GM12873 (cell line): ENCODE measurements around the gene TAF4B.

Experiments used
- TF ChIP-seq, protein P1 (sequence below): IDR thresholded peaks from 2 replicates; pipeline ENCODE4 v1.5.1; 2012; ENCODE audit warnings: low read depth, mild to moderate bottlenecking, moderate library complexity, low read length, control low read depth; ENCODE audit not compliant: insufficient read depth; ENCODE audit errors: missing control alignments

TAF4B gene

DNA sequence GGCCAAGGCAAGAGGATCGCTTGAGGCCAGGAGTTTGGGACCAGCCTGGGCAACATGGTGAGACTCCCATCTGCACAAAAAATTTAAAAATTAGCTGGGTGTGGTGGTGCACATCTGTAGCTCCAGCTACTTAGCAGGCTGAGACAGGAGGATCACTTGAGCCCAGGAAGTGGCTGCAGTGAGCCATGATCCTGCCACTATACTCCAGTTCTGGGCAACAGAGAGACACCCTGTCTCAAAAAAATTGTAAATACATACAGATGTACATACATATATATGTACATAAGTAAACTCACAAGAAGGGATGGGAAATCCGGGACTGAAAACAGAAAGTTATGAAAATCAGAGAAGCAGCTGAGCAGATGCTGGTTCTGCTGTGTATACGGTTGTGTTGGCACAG is 29.6 kb upstream of the TAF4B start:
- TF ChIP-seq, protein P1, sequence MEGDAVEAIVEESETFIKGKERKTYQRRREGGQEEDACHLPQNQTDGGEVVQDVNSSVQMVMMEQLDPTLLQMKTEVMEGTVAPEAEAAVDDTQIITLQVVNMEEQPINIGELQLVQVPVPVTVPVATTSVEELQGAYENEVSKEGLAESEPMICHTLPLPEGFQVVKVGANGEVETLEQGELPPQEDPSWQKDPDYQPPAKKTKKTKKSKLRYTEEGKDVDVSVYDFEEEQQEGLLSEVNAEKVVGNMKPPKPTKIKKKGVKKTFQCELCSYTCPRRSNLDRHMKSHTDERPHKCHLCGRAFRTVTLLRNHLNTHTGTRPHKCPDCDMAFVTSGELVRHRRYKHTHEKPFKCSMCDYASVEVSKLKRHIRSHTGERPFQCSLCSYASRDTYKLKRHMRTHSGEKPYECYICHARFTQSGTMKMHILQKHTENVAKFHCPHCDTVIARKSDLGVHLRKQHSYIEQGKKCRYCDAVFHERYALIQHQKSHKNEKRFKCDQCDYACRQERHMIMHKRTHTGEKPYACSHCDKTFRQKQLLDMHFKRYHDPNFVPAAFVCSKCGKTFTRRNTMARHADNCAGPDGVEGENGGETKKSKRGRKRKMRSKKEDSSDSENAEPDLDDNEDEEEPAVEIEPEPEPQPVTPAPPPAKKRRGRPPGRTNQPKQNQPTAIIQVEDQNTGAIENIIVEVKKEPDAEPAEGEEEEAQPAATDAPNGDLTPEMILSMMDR: no peak

DNA sequence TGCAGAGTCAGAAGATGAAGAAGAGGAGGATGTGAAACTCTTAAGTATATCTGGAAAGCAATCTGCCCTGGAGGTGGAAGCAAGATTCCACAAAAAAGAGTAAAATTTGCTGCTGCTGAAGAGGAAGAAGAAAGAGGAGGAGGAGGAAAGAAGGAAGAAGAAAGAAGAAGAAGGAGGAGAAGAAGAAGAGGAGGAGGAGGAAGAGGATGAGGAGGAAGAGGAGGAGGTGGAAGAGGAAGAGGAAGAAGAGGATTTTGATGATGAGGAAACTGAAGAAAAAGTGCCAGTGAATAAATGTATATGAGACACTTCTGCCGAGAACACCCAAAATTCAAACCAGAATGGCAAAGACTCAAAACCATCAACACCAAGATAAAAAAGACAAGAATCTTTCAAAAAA is 20.9 kb upstream of the TAF4B start:
- TF ChIP-seq, protein P1: no peak

DNA sequence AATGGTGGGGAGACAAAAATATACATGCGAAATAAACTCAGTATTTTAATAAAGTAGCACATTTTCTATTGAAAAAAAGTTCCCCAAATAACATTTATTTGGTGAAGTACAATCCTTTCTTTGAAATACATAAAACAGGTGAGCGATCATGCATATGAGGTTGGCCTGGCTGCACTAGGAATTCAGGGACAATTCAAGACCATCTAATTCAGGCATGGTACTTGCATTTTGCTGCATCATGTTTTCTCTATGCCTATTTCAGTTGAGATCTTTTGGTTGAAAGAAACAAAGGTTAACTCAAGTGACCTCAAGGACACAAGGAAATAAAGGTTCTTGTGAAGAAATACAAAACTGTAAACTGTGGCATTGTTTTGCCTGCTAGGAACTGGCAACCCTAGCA is 19.8 kb upstream of the TAF4B start:
- TF ChIP-seq, protein P1: no peak

DNA sequence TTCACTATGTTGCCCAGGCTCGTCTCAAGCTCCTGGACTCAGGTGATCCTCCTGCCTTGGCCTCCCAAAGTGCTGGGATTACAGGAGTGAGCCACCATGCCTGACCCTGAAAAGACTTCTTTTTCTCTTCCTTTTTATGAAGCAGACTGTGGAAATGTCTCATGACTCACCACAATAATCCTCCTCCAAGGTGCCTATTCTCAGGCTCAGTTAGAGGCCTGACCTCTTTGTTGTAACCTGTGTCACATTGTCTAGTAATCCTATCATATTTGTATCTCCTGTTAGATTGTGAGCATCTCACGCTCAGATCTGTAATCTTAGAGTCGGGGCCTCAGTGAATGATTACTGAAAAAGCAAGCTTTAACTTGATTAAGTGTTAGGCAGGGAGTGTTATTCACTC is 18.3 kb upstream of the TAF4B start:
- TF ChIP-seq, protein P1: no peak

DNA sequence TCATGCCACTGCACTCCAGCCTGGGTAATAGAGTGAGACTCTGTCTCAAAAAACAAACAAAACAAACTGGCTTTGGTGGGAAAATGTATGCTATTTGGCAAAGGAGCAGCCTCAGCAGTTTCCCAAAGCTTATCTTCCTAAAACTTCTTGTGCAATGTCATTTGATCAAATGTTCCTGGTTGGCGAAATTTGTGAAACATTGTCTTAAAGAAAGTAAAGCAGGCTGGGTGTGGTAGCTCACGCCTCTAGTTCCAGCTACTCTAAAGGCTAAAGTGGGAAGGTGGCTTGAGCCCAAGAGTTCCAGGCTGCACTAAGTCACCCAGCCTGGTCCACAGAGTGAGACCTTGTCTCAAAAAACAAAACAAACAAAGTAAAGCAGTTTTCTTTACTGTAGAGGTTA is 17.3 kb upstream of the TAF4B start:
- TF ChIP-seq, protein P1: no peak

DNA sequence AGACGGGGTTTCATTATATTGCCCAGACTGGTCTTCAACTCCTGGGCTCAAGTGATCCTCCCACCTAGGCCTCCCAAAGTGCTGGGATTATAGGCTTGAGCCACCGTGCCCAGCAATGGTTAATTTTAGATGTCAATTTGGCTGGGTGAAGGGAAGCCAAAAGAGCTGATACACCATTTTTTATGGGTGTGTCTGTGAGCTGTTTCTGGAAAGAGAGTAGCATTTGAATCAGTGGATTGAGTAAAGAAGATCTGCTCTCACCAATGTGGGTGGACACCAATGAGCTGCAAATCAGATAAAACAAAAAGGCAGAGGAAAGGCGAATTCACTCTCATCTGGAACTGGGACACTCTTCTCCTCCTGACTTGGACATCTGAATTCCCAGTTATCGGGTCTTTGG is 16.1 kb upstream of the TAF4B start:
- TF ChIP-seq, protein P1: no peak

DNA sequence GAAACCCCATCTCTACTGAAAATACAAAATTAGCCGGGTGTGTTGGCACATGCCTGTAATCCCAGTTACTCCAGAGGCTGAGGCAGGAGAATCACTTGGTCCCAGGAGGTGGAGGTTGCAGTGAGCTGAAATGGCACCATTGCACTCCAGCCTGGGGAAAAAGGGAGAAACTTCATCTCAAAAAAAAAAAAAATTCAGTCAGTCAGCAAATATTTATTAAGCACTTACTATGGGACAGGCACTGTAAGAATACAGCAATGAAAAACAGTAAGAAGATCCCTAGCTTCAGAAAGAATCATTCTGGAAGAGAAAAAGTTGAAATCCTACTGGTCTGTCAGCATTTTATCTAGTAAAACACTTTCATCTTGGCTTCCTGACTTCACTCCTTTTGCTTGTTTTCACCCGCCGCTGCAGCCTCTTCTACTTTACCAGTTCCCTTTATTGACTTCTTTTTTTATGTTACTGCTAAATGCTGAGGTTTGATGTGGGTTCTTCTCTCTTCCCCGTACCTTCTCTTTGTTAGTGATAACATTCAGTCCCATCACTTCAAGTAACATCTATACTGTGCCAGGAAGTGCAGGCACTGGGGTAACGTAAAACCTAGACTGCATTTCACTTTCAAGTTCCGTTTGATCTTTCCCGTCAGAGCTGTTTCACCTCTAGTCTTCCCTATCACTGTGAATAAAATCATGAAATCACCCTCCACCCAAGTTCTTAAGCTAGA is 10.8 kb upstream of the TAF4B start:
- TF ChIP-seq, protein P1: no peak
